ENCODE measurements around the gene MYBPH. TPM values are rescaled to one million over a fixed set of nuclear protein-coding genes. Genes with fewer than 3 reads are reported as not detected.

The MYBPH gene
- total RNA-seq, 2 experiments from 2014 or later, result not detected

DNA sequence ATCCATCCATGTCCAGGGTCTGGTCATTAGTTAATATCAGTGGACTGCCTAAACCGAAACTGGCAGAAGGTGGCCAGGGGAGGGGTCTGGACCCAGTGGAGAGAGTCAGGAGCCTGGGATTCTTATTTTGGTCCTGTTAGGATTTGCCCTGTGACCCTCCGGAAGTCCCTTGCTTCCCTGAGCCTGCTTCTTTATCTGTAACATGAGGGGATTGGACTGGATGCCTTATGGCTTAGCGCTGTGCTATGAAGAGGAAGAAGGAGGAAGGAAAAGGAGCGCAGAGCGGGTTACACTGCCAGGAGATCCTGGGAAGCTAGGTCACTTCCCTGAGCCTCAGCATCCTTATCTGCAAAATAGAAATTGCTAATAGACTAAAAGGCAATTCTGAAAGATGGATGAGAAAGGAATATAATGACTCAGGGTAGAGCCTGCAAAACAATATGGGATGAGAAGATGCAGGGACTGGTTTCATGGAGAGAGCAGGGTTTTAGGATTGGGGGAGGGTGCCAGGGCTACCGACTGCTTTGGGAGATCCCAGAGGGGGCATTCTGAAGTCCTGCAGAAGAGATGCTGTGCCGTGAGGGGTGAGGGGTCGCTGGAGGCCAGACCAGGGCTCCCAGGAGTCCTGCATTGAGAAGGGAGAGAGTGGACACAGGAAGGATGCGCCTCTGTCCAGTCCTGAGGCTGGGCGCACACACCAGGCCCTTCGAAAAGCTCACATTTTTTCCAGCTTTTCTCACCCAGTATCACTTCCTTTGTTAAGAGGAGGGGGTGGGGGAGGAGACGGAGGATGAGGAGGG, 48.6 kb downstream of the MYBPH start:
- intact Hi-C loops (cut with micrococcal nuclease), result no loop called here
- H3K4me1 Mint-ChIP-seq (ENCODE audit: low read depth), result peaks cover 12% of the 10 kb centered on the region
- no peaks in the 10 kb centered on the region for H3K9me3 Mint-ChIP-seq
- peaks cover 60% of the 10 kb centered on the region for H3K27me3 Mint-ChIP-seq (ENCODE audit: low read depth)
- no peak for DNase-seq
- H3K4me3 Mint-ChIP-seq, result no peak overlapping the region
- H3K27ac Mint-ChIP-seq, result no peak overlapping the region
- CTCF ChIA-PET, result interaction anchor here (1.5 kb wide), 2 partner anchors 9 to 46 kb away, joined by 3 to 4 read pairs; no protein-coding TSS in a partner anchor
- H3K36me3 Mint-ChIP-seq (ENCODE audit: low read depth), result no peaks in the 10 kb centered on the region

DNA sequence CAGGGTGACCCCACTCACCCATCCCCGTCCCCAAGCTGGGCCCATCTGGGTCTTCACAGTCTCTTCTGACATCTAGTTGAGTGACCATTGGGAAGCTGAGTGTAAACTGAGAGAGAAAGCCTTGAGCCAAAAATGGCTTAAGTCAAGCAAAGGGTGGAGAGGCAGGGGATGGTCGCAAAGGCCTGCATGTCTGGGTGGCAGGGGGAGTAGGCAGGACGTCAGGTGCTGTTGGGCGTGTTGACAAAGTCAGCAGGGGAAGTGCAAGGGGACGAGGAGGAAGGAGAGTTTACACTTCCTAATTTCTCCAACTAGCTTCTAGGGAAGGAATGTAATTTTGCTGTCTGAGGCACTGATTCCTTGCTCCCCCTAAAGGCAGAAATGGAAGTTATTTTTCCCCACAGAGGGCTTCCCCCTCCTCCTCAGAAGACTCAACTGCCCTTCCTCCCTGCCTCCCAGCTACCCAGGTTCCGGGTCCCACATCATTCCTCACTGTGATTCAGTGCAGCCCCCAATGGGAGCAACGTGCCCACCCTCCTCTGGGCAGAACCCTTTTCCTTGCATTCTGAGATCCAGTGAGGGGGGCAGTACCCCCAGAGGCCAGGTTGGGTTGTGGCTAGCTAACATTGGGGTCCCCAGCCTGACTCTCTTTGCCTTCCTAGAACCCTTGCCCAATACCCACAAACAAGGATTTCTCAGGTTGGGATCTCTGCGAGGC, 49.3 kb downstream of the MYBPH start:
- intact Hi-C loops (cut with micrococcal nuclease), result no loop called here
- Mint-ChIP-seq H3K27ac (no peak overlapping the region), H3K4me1 (ENCODE audit: low read depth) (peaks cover 12% of the 10 kb centered on the region), H3K9me3 (no peaks in the 10 kb centered on the region), H3K36me3 (ENCODE audit: low read depth) (no peaks in the 10 kb centered on the region), H3K27me3 (ENCODE audit: low read depth) (peaks cover 64% of the 10 kb centered on the region), H3K4me3 (no peak overlapping the region)
- CTCF ChIA-PET, result interaction anchor here (1.5 to 1.6 kb wide), 2 partner anchors 47 to 87 kb away, joined by 4 to 5 read pairs; no protein-coding TSS in a partner anchor
- DNase-seq, result no peak

DNA sequence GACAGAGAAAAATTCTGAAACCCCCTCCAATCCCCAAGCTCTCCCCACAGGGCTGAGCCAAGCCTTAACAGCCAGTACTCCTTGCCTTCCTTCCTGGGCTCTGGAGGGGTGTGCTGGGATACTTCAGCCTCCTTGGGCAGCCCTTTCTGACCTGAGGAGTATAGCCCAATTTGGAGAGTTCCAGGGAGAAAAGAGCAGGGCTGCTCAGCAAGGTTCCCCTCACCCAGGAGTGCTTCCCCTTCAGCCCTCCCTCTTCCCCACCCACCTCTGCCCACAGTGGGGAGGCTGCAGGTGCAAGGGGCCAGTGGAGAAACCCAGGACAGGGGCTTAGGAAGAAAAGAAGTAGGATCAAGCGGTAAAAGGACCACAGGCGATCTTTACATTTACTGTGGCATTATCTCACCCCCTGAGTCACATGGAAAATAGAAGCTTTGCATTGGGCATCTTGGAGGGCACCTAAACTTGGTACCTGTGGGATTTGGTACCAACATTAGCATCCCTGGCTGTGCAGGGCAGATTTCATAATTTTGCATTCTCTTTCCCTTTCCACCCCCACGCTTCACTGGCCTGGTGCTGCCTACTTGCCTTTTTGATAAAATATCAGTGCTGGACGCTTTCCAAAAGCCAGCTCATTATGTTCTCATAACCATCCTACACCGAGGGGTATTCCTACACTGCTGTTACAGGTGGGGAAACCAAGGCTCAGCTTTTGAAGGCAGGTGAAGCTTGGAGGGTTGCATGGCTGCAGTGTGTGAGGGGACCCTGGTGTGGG, 50.9 kb downstream of the MYBPH start:
- H3K27ac Mint-ChIP-seq, result no peak overlapping the region
- CTCF ChIA-PET, result interaction anchor here (1.6 kb wide), 1 partner anchor 85 kb away, joined by 5 read pairs; no protein-coding TSS in a partner anchor
- no peak overlapping the region for H3K4me3 Mint-ChIP-seq
- no peak for DNase-seq
- H3K27me3 Mint-ChIP-seq (ENCODE audit: low read depth), result peaks cover 75% of the 10 kb centered on the region
- H3K4me1 Mint-ChIP-seq (ENCODE audit: low read depth), result peaks cover 12% of the 10 kb centered on the region
- H3K9me3 Mint-ChIP-seq, result no peaks in the 10 kb centered on the region
- no peaks in the 10 kb centered on the region for H3K36me3 Mint-ChIP-seq (ENCODE audit: low read depth)
- intact Hi-C loops (cut with micrococcal nuclease), result no loop called here

DNA sequence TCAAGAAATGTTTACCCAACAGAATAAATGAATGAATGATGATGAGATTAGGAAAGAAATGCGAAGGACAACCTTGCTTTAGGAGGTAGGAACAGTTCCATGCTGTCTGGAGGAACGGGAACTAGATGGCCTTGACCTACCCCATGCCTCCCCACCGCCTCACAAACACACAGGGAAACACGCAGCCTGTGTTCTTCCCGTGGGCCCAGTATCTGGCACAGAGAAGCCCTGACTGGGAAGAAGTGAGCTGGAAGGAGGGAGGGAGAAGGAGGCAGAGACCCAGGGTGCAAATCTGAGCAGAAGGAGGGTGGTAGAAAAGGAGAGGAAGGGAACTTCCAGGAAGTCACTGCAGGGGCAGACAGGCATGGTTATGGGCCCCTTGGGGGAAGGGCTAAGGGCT, 51.6 kb downstream of the MYBPH start:
- DNase-seq, result no peak
- no peak overlapping the region for H3K4me3 Mint-ChIP-seq
- no peaks in the 10 kb centered on the region for H3K36me3 Mint-ChIP-seq (ENCODE audit: low read depth)
- no peak overlapping the region for H3K27ac Mint-ChIP-seq
- peaks cover 70% of the 10 kb centered on the region for H3K27me3 Mint-ChIP-seq (ENCODE audit: low read depth)
- CTCF ChIA-PET, result no interaction called here
- peaks cover 12% of the 10 kb centered on the region for H3K4me1 Mint-ChIP-seq (ENCODE audit: low read depth)
- no peaks in the 10 kb centered on the region for H3K9me3 Mint-ChIP-seq
- intact Hi-C loops (cut with micrococcal nuclease), result no loop called here

DNA sequence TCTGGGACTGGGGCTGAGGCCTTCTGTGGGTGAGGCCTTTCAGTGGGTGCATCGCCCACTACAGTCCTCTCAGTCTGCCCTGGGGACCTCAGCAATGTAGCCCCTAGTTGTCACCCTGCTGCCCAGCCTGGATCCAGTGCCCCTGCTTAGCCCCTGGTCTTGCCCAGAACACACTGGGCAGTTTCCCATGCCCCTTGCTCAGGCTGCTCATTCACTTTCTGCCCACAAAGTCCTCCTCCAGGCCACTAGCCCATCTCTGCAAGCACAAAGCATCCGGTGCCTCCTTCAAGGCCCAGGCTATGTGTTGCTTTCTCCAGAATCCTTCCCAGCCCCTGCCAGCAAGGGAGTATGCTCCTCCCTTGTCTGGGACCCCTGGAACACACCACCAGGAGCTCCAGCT, 53.5 kb downstream of the MYBPH start:
- Mint-ChIP-seq H3K9me3 (no peaks in the 10 kb centered on the region), H3K27ac (no peak overlapping the region), H3K36me3 (ENCODE audit: low read depth) (no peaks in the 10 kb centered on the region), H3K4me1 (ENCODE audit: low read depth) (peaks cover 4% of the 10 kb centered on the region), H3K27me3 (ENCODE audit: low read depth) (peaks cover 68% of the 10 kb centered on the region), H3K4me3 (no peak overlapping the region)
- CTCF ChIA-PET, result interaction anchor here (1.9 kb wide), 1 partner anchor 93 kb away, joined by 11 read pairs; no protein-coding TSS in a partner anchor
- DNase-seq, result no peak
- intact Hi-C loops (cut with micrococcal nuclease), result no loop called here

DNA sequence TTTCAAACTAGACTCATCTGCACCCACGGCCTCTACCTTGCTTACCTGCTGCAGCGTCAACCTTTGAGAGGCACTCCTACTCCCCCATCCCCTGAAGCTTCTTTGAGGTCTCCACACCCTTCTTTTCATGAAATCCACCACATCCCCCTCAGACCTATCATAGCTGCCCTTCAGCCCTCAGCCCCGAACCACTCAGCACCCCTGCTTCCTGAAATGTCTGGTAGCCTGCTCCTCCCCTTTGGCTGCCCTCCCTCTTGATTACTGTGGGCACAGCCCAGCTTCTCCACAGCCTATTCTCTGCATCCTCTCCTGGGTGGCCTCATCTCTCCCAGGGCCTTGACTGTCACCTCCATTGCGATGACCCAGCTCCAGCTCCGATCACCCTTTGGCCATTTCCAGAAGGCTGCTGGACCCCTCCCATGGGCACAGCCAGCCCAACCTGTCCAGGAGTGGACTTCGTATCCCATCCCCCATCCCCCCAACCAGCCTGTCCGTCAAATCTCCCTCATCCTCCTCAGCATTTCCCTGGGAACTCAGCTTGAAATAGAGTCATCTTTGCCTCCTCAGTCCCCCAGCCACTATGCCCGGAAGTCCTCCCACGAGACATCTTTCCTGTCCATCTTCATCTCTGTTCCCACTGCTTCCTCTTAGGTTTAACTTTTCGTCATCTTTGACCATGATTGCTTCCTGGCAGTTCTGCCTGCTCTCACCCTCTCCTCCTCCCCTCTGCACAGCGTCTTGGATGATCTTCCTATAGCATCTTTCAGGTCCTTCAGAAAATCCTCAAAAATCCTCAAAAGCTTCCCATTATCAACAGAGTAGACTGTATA, 54.2 kb downstream of the MYBPH start:
- no peak overlapping the region for H3K27ac Mint-ChIP-seq
- no peaks in the 10 kb centered on the region for H3K4me1 Mint-ChIP-seq (ENCODE audit: low read depth)
- DNase-seq, result no peak
- intact Hi-C loops (cut with micrococcal nuclease), result no loop called here
- no peaks in the 10 kb centered on the region for H3K9me3 Mint-ChIP-seq
- no peaks in the 10 kb centered on the region for H3K36me3 Mint-ChIP-seq (ENCODE audit: low read depth)
- no peak overlapping the region for H3K4me3 Mint-ChIP-seq
- H3K27me3 Mint-ChIP-seq (ENCODE audit: low read depth), result peaks cover 63% of the 10 kb centered on the region
- CTCF ChIA-PET, result interaction anchor here (0.9 to 1.9 kb wide), 4 partner anchors 11 to 148 kb away, joined by 3 to 11 read pairs (median 4); no protein-coding TSS in a partner anchor

DNA sequence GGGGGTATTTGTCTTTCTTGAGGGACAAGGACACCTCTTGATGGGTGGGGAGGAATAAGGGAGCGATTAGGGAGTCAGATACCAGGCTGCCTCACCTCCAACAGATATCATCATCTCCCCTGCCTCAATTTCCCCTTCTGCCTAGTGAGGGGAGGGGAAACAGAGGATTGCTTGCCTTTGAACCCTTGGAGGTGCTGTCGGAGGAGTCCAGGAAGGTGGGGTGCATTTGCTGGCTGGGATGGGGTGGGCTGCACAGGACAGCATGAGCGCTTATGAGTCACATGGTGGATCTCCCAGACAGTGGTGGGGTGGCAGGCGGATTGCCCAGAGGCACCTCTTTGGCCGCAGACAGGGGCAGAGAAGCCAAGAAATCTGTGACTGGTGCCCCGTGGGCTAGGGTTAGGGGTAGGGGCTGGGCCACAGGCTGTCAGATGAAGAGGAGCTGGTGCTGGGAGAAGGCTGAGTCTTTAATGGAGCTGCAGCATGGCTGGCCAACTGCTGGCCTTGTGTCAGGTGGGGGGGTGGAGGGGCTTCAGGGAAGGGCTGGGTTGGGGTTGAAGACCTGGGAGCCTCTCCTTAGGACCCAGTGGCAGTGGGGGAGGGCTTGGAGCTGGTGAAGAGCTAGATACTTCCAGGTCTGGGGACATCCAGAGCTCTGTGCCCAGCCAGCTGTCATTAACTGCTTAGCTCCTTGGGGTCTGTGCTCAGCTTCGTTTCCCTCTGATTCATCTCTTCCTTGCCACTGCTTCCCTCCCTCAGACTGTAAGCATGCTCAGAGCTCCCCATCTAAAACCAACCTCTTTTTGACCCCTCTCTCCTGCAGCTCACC, 55.1 kb downstream of the MYBPH start:
- no peak for DNase-seq
- CTCF ChIA-PET, result interaction anchor here (0.5 to 1.9 kb wide), 5 partner anchors 12 to 220 kb away, joined by 3 to 11 read pairs (median 3); no protein-coding TSS in a partner anchor
- Mint-ChIP-seq H3K36me3 (ENCODE audit: low read depth) (no peaks in the 10 kb centered on the region), H3K4me3 (no peak overlapping the region), H3K27me3 (ENCODE audit: low read depth) (peaks cover 58% of the 10 kb centered on the region), H3K9me3 (no peaks in the 10 kb centered on the region), H3K27ac (no peak overlapping the region), H3K4me1 (ENCODE audit: low read depth) (no peaks in the 10 kb centered on the region)
- intact Hi-C loops (cut with micrococcal nuclease), result no loop called here

Other genes with a start within 250 kb of the MYBPH start
- 10 to 100 TPM; 42.5 to 42.6 TPM for gene KLHL12, start 248.6 kb downstream of the MYBPH start, total RNA-seq
- 10 to 100 TPM; 75.5 to 77.0 TPM for gene ADIPOR1, start 217.5 kb downstream of the MYBPH start, total RNA-seq
- 10 to 100 TPM; 13.5 to 14.1 TPM for gene CYB5R1, start 208.6 kb downstream of the MYBPH start, total RNA-seq
- 10 to 100 TPM; 80.3 to 90.6 TPM for gene TMEM183A, start 168.5 kb downstream of the MYBPH start, total RNA-seq
- gene PPFIA4, start 149.3 kb downstream of the MYBPH start, total RNA-seq, result 1 to 10 TPM; 4.5 to 6.5 TPM
- not detected for gene MYOG, start 89.8 kb downstream of the MYBPH start, total RNA-seq
- not detected for gene ADORA1, start 48.1 kb downstream of the MYBPH start, total RNA-seq
- under 1 TPM; 0.24 to 0.44 TPM for gene CHI3L1, start 10.9 kb upstream of the MYBPH start, total RNA-seq
- 1 to 10 TPM; 1.1 to 1.3 TPM for gene CHIT1, start 53.8 kb upstream of the MYBPH start, total RNA-seq
- gene BTG2, start 129.7 kb upstream of the MYBPH start, total RNA-seq, result 100 to 1,000 TPM; 106 to 109 TPM
- 1 to 10 TPM; 5.3 to 5.8 TPM for gene FMOD, start 175.3 kb upstream of the MYBPH start, total RNA-seq

Data from activated naive CD4-positive, alpha-beta T cell treated with anti-CD3 and anti-CD28 coated beads for 36 hours (primary cell).